Heart left ventricle (tissue), 13 donors: Measurements from ENCODE around the gene WNK2.

Experiments
- POLR2A ChIP-seq, 2 donors: fragments of 450-650 bp; IDR thresholded peaks; one replicate each; pipeline ENCODE4 v1.6.1; 2017; ENCODE audit warnings: antibody characterized with exemption in 2 of 2, mild to moderate bottlenecking in 2 of 2, moderate library complexity in 2 of 2
- TF ChIP-seq, protein P1 (sequence below), 12 donors: fragments of 200-600 bp; sonication (generic) in 4 of 12; IDR thresholded peaks; one replicate each; pipeline versions ENCODE4 v1.5.0 to v1.8.0; 2018 to 2022; ENCODE audit warnings: antibody characterized with exemption in 12 of 12, mild to moderate bottlenecking in 5 of 12
- donor health status: ischemic (EF 13 %, LVEDD 7.1; RV severe dilation, severe dysfunction).
- donor health status: DM: no; HTN: yes; CAD: no.
- donor health status: DM: no; HTN: no; CAD: no.
- donor health status: ischemic (EF 25% LVEDD 6.9; RV normal size, moderate dysfunction).
- donor health status: ischemic (EF 25% LVEDD 5.7; RV mildly dilated, moderate dysfunction).
- donor health status: ischemic (EF 35%, LVEDD 5.7; RV mildly dilated, moderate dysfunction).
- donor health status: nonischemic (EF 11% LVEDD 7.7; RV severe dilation, severe dysfunction).
- donor health status: DM: yes; HTN: yes; CAD: no.
- donor health status: PGD.
- donor health status: ischemic (EF 29% LVEDD 5.4; RV normal size, mild dysfunction).
- donor health status: nonischemic (EF 23%, LVEDD 6.1; RV moderate dilation, normal function).

DNA sequence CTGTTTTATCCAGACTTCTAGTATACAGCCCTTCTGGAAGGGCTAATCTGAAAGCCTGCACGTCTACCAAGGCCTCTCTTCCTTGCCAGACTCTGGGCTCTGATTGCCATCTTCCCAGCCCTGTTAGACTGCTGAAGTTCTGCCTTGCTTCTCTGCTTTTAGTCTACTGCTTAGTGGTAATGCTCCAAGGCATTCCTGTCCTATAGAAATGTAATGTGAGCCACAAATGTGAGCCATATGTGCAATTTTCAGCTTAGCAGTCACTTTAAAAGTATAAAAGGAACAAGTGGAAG lies 32.1 kb downstream of the WNK2 start:
- TF ChIP-seq, protein P1, sequence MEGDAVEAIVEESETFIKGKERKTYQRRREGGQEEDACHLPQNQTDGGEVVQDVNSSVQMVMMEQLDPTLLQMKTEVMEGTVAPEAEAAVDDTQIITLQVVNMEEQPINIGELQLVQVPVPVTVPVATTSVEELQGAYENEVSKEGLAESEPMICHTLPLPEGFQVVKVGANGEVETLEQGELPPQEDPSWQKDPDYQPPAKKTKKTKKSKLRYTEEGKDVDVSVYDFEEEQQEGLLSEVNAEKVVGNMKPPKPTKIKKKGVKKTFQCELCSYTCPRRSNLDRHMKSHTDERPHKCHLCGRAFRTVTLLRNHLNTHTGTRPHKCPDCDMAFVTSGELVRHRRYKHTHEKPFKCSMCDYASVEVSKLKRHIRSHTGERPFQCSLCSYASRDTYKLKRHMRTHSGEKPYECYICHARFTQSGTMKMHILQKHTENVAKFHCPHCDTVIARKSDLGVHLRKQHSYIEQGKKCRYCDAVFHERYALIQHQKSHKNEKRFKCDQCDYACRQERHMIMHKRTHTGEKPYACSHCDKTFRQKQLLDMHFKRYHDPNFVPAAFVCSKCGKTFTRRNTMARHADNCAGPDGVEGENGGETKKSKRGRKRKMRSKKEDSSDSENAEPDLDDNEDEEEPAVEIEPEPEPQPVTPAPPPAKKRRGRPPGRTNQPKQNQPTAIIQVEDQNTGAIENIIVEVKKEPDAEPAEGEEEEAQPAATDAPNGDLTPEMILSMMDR (IDR thresholded peaks at IDR 0.05), result no peak
- no peak for TF ChIP-seq POLR2A (IDR thresholded peaks at IDR 0.05)
